Myocyte (in vitro differentiated cells): ENCODE results near the gene BAHCC1. TPM values are rescaled to one million over a fixed set of nuclear protein-coding genes. Genes with fewer than 3 reads are reported as not detected.

Experiments
- DNase-seq: peaks from one replicate; pipeline ENCODE4 v3.0.0-alpha.2; 2012; ENCODE audit warnings: low read depth
- total RNA-seq: library from RNA; depleted of rRNA; stranded (reverse); fragments of >200 nt; gene quantifications from 2 replicates; pipeline ENCODE4 v1.2.3, GENCODE V29; 2014

Gene BAHCC1
- total RNA-seq, 1 donor from 2014 or later: 5.7 TPM

- no peak for DNase-seq
Observed at GRCh38 chr17:81477173-81477572, 81.9 kb downstream of the BAHCC1 start.

GRCh38 chr17:81478119-81478518, 82.9 kb downstream of the BAHCC1 start:
- DNase-seq: no peak

- no peak for DNase-seq
Observed at GRCh38 chr17:81479175-81480071, 84.2 kb downstream of the BAHCC1 start.

- DNase-seq: peak; percentile 59
Observed at GRCh38 chr17:81480140-81481072, 85.1 kb downstream of the BAHCC1 start.

- peak; percentile 54 for DNase-seq
Observed at GRCh38 chr17:81481073-81481799, 86.0 kb downstream of the BAHCC1 start.

DNA sequence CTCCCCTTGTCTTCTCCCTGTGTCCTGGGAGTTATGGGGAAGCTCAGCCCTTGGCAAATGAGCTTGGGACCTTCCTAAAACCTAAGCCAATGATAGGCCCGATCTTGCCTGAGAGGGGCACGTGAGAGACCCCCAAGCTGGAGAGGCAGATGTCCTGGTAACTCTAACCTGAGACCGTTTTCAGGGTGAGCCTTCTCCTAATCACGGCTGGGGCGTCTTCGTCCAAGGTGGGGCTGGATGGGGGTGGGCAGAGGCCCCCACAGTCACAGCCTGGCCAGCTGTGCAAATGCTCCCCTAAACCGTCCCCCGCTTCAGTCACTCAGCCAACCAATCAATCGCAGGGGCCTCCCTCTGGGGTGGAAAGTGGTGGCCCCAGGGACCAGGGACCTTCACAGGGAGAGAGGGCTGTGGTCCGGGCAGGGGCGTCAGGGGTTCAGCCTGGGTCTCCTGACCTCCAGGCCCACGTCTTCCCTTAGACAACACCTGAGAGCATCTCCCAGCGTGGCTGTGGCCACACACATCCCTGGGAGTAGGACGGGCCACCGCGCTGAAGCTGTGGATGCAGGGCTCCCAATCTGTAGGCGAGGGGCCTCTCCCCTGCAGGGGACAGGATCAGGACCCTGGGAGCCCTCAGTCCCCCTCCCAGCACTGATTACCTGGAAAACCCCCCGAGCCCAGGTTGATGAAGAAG, 86.7 kb downstream of the BAHCC1 start:
- DNase-seq: no peak

GRCh38 chr17:81482673-81483072, 87.4 kb downstream of the BAHCC1 start:
- DNase-seq: no peak

DNA sequence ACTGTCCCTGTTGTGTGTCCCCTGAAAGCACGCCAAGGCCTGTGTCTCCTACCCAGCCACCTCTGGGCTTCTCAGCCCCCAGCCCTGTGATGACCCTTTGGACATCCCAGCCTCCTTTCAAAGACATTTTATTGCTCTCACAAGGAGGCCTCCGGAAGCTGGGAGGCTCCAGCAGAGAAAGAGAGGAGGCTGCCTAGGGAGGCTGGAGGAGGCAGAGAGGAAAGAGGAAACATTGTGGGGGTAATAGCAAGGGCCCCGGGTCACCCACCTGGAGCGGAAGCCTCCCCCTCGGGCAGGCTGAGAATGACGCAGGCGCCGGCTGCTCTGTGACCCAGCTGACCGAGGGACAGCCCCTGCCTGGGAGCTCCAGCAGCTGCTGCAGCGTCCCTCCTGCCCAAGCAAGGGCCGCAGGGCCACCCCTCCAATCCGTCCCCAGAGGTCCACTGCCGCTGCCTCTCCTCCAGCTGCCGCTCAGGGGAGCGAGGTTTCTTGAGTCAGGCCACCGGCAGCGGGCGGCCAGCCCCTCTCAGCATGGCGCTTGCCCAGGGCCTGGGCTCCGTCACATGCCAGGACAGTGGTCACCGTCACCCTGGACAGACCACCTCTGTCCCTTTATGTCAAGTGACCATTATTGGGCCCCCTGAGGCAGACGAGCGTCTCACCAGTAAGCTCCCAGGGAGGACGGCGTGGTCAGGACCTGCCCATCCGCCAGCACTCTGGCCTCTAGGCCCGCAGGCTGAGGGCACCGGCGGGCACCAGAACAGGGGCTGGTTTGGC, 88.0 kb downstream of the BAHCC1 start:
- no peak for DNase-seq

GRCh38 chr17:81483862-81484194, 88.6 kb downstream of the BAHCC1 start:
- no peak for DNase-seq

GRCh38 chr17:81484195-81484979, 89.1 kb downstream of the BAHCC1 start:
- peak; percentile 78 for DNase-seq

- DNase-seq: no peak
Observed at GRCh38 chr17:81486199-81486810, 91.0 kb downstream of the BAHCC1 start.

- DNase-seq: no peak
Observed at GRCh38 chr17:81487089-81487486, 91.8 kb downstream of the BAHCC1 start.

GRCh38 chr17:81487487-81488275, 92.4 kb downstream of the BAHCC1 start:
- DNase-seq: peak; percentile 79

GRCh38 chr17:81488276-81488860, 93.1 kb downstream of the BAHCC1 start:
- no peak for DNase-seq

GRCh38 chr17:81489012-81489997, 94.0 kb downstream of the BAHCC1 start:
- no peak for DNase-seq
